Measurements from ENCODE around the gene MUC6.

The MUC6 gene

GRCh38 chr11:1036303-1036923, at the start of gene MUC6:
TSS of gene MUC6 (minus strand) at chr11:1036718. CDS start at chr11:1036655, 63 bp downstream.
- DNase-seq (ENCODE audit: extremely low read depth, insufficient read length), result no peak
- no peaks in the 10 kb centered on the region for H3K36me3 ChIP-seq (ENCODE audit: control insufficient read depth, insufficient read depth, low read length)
- TF ChIP-seq CTCF (IDR thresholded peaks at IDR 0.05; ENCODE audit: insufficient read depth, low read length, poor library complexity, severe bottlenecking), result no peak
- H3K27me3 ChIP-seq (replicated peaks; ENCODE audit: control insufficient read depth, insufficient read depth, low read length), result no peaks in the 10 kb centered on the region; the same call in 1 of the 2 replicates
- no peak within 1 kb of the TSS for H3K4me3 ChIP-seq (replicated peaks; ENCODE audit: low read depth, low read length)

GRCh38 chr11:1085440-1086170, 49.1 kb upstream of the MUC6 start:
- no peaks in the 10 kb centered on the region for H3K27me3 ChIP-seq (replicated peaks; ENCODE audit: control insufficient read depth, insufficient read depth, low read length)

GRCh38 chr11:1084561-1085439, 48.3 kb upstream of the MUC6 start:
- Histone ChIP-seq H3K27me3 (replicated peaks; ENCODE audit: control insufficient read depth, insufficient read depth, low read length) (no peaks in the 10 kb centered on the region), H3K4me3 (replicated peaks; ENCODE audit: low read depth, low read length) (no peak overlapping the region), H3K36me3 (ENCODE audit: control insufficient read depth, insufficient read depth, low read length) (no peaks in the 10 kb centered on the region)
- no peak for TF ChIP-seq CTCF (IDR thresholded peaks at IDR 0.05; ENCODE audit: insufficient read depth, low read length, poor library complexity, severe bottlenecking)
- DNase-seq (ENCODE audit: extremely low read depth, insufficient read length), result no peak

More at GRCh38 chr11:1085440-1086170, 49.1 kb upstream of the MUC6 start:
- Histone ChIP-seq H3K4me3 (replicated peaks; ENCODE audit: low read depth, low read length) (no peak overlapping the region), H3K36me3 (ENCODE audit: control insufficient read depth, insufficient read depth, low read length) (no peaks in the 10 kb centered on the region)
- no peak for DNase-seq (ENCODE audit: extremely low read depth, insufficient read length)
- TF ChIP-seq CTCF (IDR thresholded peaks at IDR 0.05; ENCODE audit: insufficient read depth, low read length, poor library complexity, severe bottlenecking), result no peak

GRCh38 chr11:1083621-1084551, 47.4 kb upstream of the MUC6 start:
- DNase-seq (ENCODE audit: extremely low read depth, insufficient read length), result no peak
- no peak for TF ChIP-seq CTCF (IDR thresholded peaks at IDR 0.05; ENCODE audit: insufficient read depth, low read length, poor library complexity, severe bottlenecking)
- no peaks in the 10 kb centered on the region for H3K27me3 ChIP-seq (replicated peaks; ENCODE audit: control insufficient read depth, insufficient read depth, low read length)

More at GRCh38 chr11:1083621-1084551, 47.4 kb upstream of the MUC6 start:
- no peaks in the 10 kb centered on the region for H3K36me3 ChIP-seq (ENCODE audit: control insufficient read depth, insufficient read depth, low read length)
- H3K4me3 ChIP-seq (replicated peaks; ENCODE audit: low read depth, low read length), result no peak overlapping the region

All from GM06990 (cell line).